Left lung (tissue), 10 donors: ENCODE results near the gene GAD1. TPM values are rescaled to one million over a fixed set of nuclear protein-coding genes. Genes with fewer than 3 reads are reported as not detected.
A peak's percentile ranks its signal among the peaks of the same experiment; 100 is the strongest.

ENCODE experiments used
- ATAC-seq: fragments of 200-7000 bp; cut with Tn5 transposase; one replicate; pipeline ENCODE4 v1.9.1; 2020; ENCODE audit warnings: moderate library complexity
- DNase-seq, 4 donors: peaks; one replicate each; pipeline ENCODE4 v3.0.0-alpha.2; 2013 to 2020
- H3K27ac ChIP-seq, 2 donors: fragments of 200-600 bp; sonication (generic) in 1 of 2; one replicate each; pipeline versions ENCODE4 v1.5.0 to v1.8.0; 2020 to 2021
- H3K27me3 ChIP-seq, 2 donors: fragments of 200-600 bp; sonication (generic) in 1 of 2; one replicate each; pipeline versions ENCODE4 v1.5.0 to v1.8.0; 2020 to 2021
- H3K36me3 ChIP-seq, 2 donors: fragments of 200-600 bp; sonication (generic) in 1 of 2; one replicate each; pipeline versions ENCODE4 v1.5.0 to v1.8.0; 2020 to 2021
- H3K4me1 ChIP-seq, 2 donors: fragments of 200-600 bp; one replicate each; pipeline ENCODE4 v1.8.0; 2021
- H3K4me3 ChIP-seq, 2 donors: fragments of 200-600 bp; sonication (generic) in 1 of 2; one replicate each; pipeline versions ENCODE4 v1.5.0 to v1.8.0; 2020 to 2021; ENCODE audit warnings: mild to moderate bottlenecking in 1 of 2
- H3K9me3 ChIP-seq, 2 donors: fragments of 200-600 bp; sonication (generic) in 1 of 2; one replicate each; pipeline versions ENCODE4 v1.5.0 to v1.8.0; 2020 to 2021
- CTCF ChIP-seq, 2 donors: fragments of 200-600 bp; sonication (generic) in 1 of 2; IDR thresholded peaks; one replicate each; pipeline versions ENCODE4 v1.5.0 to v1.8.0; 2021; ENCODE audit warnings: antibody characterized with exemption in 2 of 2
- intact Hi-C, 2 donors: fragments of 100-400 bp; cut with DNase I; formaldehyde crosslinking; loops; one replicate each; pipeline versions ENCODE4 v1.11.2 to v1.14.2; 2022
- polyA plus RNA-seq, 6 donors: library from polyadenylated mRNA; unstranded; fragments of 120-200 nt; gene quantifications; one replicate each; pipeline ENCODE4 v1.2.1, GENCODE V29; 2013; ENCODE audit not compliant: insufficient read length in 6 of 6
- total RNA-seq, 2 donors: library from RNA; stranded (reverse); fragmentation: NEBNext Ultra II Directional; extraction: Animal tissue kit (Norgen Biotek cat#: 25700); gene quantifications; one replicate each; pipeline ENCODE4 v1.2.1, GENCODE V29; 2021
- donor health status: DM: no; HTN: yes; CAD: no.
- donor health status: DM: no; HTN: no; CAD: no.

The GAD1 gene
- total and polyA plus RNA-seq, 8 donors, result 0.29 to 1.7 (median 1.2) TPM; not detected in 1

- Histone ChIP-seq H3K27me3 (peaks cover 0 to 6% of the 10 kb centered on the region in 2 donors), H3K4me1 (no peaks in the 10 kb centered on the region), H3K4me3 (no peak overlapping the region), H3K9me3 (no peaks in the 10 kb centered on the region), H3K36me3 (no peaks in the 10 kb centered on the region), H3K27ac (no peak overlapping the region)
- intact Hi-C loops, result no loop called here
- no peak for TF ChIP-seq CTCF (IDR thresholded peaks at IDR 0.05)
- ATAC-seq (no peak), DNase-seq (no peak)
Observed at GRCh38 chr2:170783549-170783948, 33.1 kb upstream of the GAD1 start.

- Histone ChIP-seq H3K9me3 (no peaks in the 10 kb centered on the region), H3K4me3 (no peak overlapping the region), H3K27me3 (peaks cover 0 to 4% of the 10 kb centered on the region in 2 donors), H3K36me3 (no peaks in the 10 kb centered on the region), H3K4me1 (no peaks in the 10 kb centered on the region), H3K27ac (no peak overlapping the region)
- no peak for TF ChIP-seq CTCF (IDR thresholded peaks at IDR 0.05)
- DNase-seq (no peak), ATAC-seq (no peak)
- intact Hi-C loops, result no loop called here
Observed at GRCh38 chr2:170798996-170799395, 17.7 kb upstream of the GAD1 start.

- intact Hi-C loops, result no loop called here
- TF ChIP-seq CTCF (IDR thresholded peaks at IDR 0.05), result no peak
- no peak for DNase-seq
- H3K4me1 ChIP-seq, result no peaks in the 10 kb centered on the region
- no peaks in the 10 kb centered on the region for H3K9me3 ChIP-seq
- H3K27me3 ChIP-seq, result no peaks in the 10 kb centered on the region
- H3K36me3 ChIP-seq, result no peaks in the 10 kb centered on the region
- H3K4me3 ChIP-seq, result no peak overlapping the region
- H3K27ac ChIP-seq, result no peak overlapping the region
- ATAC-seq, result no peak
Observed at GRCh38 chr2:170806548-170806947, 10.1 kb upstream of the GAD1 start.

GRCh38 chr2:170812710-170813600 lies 3.7 kb upstream of the GAD1 start:
- intact Hi-C loops, result loop anchor here in 1 of 2 donors (10.0 kb wide), 1 partner anchor 398 kb away; no protein-coding TSS in a partner anchor
- peak in 2 of 4 donors; percentile 64 to 86 for DNase-seq
- H3K27me3 ChIP-seq, result peaks cover 48 to 56% of the 10 kb centered on the region in 2 donors

More at GRCh38 chr2:170812710-170813600, 3.7 kb upstream of the GAD1 start:
- H3K4me1 ChIP-seq, result peaks cover 14 to 34% of the 10 kb centered on the region in 2 donors
- no peak overlapping the region for H3K4me3 ChIP-seq
- ATAC-seq, result peak; percentile 51
- no peaks in the 10 kb centered on the region for H3K36me3 ChIP-seq
- no peak overlapping the region for H3K27ac ChIP-seq
- peak; percentile 64 to 71 for TF ChIP-seq CTCF (IDR thresholded peaks at IDR 0.05)
- H3K9me3 ChIP-seq, result no peaks in the 10 kb centered on the region
